ENCODE measurements around the gene MPZL1. TPM values are rescaled to one million over a fixed set of nuclear protein-coding genes. Genes with fewer than 3 reads are reported as not detected.

The MPZL1 gene
- total and polyA plus RNA-seq, 2 of the 8 experiments (the other 6 are each of a cell fraction or from before 2014, with no cell fraction given), result 37.8 to 120 TPM

DNA sequence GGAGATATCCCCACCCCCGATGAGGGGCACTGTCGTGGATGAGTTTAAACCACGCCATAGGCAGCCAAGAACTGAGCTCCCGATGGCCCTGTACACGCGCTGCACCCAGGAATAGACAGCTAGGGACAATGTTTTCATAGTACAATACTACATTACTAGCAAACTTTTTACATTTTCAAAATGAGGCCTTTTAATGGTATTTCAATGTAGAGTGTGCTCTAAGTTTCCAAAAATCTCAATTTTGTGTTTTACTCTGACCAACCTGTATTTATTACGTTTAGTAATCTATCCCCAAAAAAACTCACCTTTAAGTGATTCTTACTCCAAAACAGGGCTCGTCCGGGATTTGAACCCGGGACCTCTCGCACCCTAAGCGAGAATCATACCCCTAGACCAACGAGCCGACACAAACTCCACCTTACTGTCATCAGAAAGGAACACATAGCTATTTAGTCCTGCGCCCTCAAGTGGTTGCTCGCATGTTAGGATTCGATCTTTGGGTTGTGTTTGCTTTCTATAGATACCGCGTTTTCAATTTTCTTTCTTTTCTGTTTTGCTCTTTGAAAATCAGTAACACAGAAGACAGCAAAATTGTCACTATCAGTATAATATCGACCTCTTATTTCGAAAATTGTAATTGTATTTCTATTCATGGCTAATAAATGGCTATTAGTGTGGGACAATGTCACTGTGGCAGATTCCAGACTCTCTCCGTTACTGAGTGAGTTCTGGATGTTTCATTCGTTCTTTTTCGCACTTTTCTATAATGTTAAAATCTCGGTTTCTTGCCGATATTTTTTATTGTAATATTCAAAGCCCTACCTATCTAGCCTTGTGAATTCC is 6.4 kb upstream of the MPZL1 start (continued):
- TF ChIP-seq HDAC2 (IDR thresholded peaks at IDR 0.05; ENCODE audit: borderline replicate concordance in 1 of 2, low read depth in 2 of 2, low read length in 2 of 2) (no peak), CBX8 (IDR thresholded peaks at IDR 0.05; ENCODE audit: borderline replicate concordance, low read depth, low read length) (no peak), BRCA1 (IDR thresholded peaks at IDR 0.05; ENCODE audit: low read depth, low read length) (no peak), TAF7 (optimal IDR thresholded peaks at IDR 0.05; ENCODE audit: borderline replicate concordance, low read depth, low read length) (peak; percentile 70), SIRT6 (IDR thresholded peaks at IDR 0.05; ENCODE audit: low read length) (no peak), TBP (IDR thresholded peaks at IDR 0.05; ENCODE audit: low read depth, low read length) (peak; percentile 100), POU5F1 (IDR thresholded peaks at IDR 0.05; ENCODE audit: low read depth, low read length) (0 out of 2 replicates have a peak, but pooled peaks have one; percentile 18), MAFK (IDR thresholded peaks at IDR 0.05; ENCODE audit: low read depth, low read length) (peak; percentile 85; the same call in 1 of the 2 replicates), CEBPB (IDR thresholded peaks at IDR 0.05; ENCODE audit: low read depth, low read length) (peak; percentile 56; the same call in 1 of the 2 replicates), CTBP2 (IDR thresholded peaks at IDR 0.05; ENCODE audit: borderline replicate concordance, insufficient read depth, insufficient read length, low read length) (no peak), SP4 (IDR thresholded peaks at IDR 0.05; ENCODE audit: low read length) (peak; percentile 71; the same call in 1 of the 2 replicates), CHD1 (IDR thresholded peaks at IDR 0.05; ENCODE audit: low read depth, low read length) (no peak)
- TF ChIP-seq, protein P1, sequence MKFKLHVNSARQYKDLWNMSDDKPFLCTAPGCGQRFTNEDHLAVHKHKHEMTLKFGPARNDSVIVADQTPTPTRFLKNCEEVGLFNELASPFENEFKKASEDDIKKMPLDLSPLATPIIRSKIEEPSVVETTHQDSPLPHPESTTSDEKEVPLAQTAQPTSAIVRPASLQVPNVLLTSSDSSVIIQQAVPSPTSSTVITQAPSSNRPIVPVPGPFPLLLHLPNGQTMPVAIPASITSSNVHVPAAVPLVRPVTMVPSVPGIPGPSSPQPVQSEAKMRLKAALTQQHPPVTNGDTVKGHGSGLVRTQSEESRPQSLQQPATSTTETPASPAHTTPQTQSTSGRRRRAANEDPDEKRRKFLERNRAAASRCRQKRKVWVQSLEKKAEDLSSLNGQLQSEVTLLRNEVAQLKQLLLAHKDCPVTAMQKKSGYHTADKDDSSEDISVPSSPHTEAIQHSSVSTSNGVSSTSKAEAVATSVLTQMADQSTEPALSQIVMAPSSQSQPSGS (IDR thresholded peaks at IDR 0.05; ENCODE audit: low read length), result peak; percentile 84
- TF ChIP-seq, protein P2, sequence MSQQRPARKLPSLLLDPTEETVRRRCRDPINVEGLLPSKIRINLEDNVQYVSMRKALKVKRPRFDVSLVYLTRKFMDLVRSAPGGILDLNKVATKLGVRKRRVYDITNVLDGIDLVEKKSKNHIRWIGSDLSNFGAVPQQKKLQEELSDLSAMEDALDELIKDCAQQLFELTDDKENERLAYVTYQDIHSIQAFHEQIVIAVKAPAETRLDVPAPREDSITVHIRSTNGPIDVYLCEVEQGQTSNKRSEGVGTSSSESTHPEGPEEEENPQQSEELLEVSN (IDR thresholded peaks at IDR 0.05), result no peak
